ENCODE data around the gene UBXN6. TPM values are rescaled to one million over a fixed set of nuclear protein-coding genes. Genes with fewer than 3 reads are reported as not detected.
A peak's percentile ranks its signal among the peaks of the same experiment; 100 is the strongest.

UBXN6 gene
- total RNA-seq, 1 donor from 2014 or later = 73.5 TPM

GRCh38 chr19:4443188-4443587, 14.4 kb downstream of the UBXN6 start:
- ATAC-seq (no peak), DNase-seq (ENCODE audit: low spot score) (no peak)

- DNase-seq (ENCODE audit: low spot score) (no peak), ATAC-seq (no peak)
Measured at GRCh38 chr19:4442819-4443146, 14.8 kb downstream of the UBXN6 start.

GRCh38 chr19:4441994-4442818, 15.4 kb downstream of the UBXN6 start:
- ATAC-seq (no peak), DNase-seq (ENCODE audit: low spot score) (no peak)

GRCh38 chr19:4439243-4439642, 18.4 kb downstream of the UBXN6 start:
- DNase-seq (ENCODE audit: low spot score) (no peak), ATAC-seq (no peak)

- ATAC-seq (no peak), DNase-seq (ENCODE audit: low spot score) (no peak)
Measured at GRCh38 chr19:4437103-4437502, 20.5 kb downstream of the UBXN6 start.

GRCh38 chr19:4436231-4436630, 21.4 kb downstream of the UBXN6 start:
- DNase-seq (ENCODE audit: low spot score) (no peak), ATAC-seq (no peak)

- DNase-seq (ENCODE audit: low spot score) (no peak), ATAC-seq (no peak)
Measured at GRCh38 chr19:4434391-4434790, 23.2 kb downstream of the UBXN6 start.

GRCh38 chr19:4432918-4433506, 24.6 kb downstream of the UBXN6 start:
- no peak for DNase-seq (ENCODE audit: low spot score)
- ATAC-seq = no peak

- ATAC-seq (peak; percentile 43), DNase-seq (ENCODE audit: low spot score) (no peak)
Measured at GRCh38 chr19:4431808-4432674, 25.6 kb downstream of the UBXN6 start.

GRCh38 chr19:4431296-4431695, 26.3 kb downstream of the UBXN6 start:
- ATAC-seq (no peak), DNase-seq (ENCODE audit: low spot score) (no peak)

- DNase-seq (ENCODE audit: low spot score) (no peak), ATAC-seq (no peak)
Measured at GRCh38 chr19:4430760-4431159, 26.8 kb downstream of the UBXN6 start.

- no peak for DNase-seq (ENCODE audit: low spot score)
- ATAC-seq = no peak
Measured at GRCh38 chr19:4429771-4430171, 27.8 kb downstream of the UBXN6 start.

- DNase-seq (ENCODE audit: low spot score) (no peak), ATAC-seq (no peak)
Measured at GRCh38 chr19:4429256-4429655, 28.3 kb downstream of the UBXN6 start.

- DNase-seq (ENCODE audit: low spot score) (no peak), ATAC-seq (no peak)
Measured at GRCh38 chr19:4428326-4428975, 29.1 kb downstream of the UBXN6 start.

- DNase-seq (ENCODE audit: low spot score) (no peak), ATAC-seq (no peak)
Measured at GRCh38 chr19:4425537-4425936, 32.1 kb downstream of the UBXN6 start.

GRCh38 chr19:4423416-4424126, 34.0 kb downstream of the UBXN6 start:
- ATAC-seq (no peak), DNase-seq (ENCODE audit: low spot score) (no peak)

- DNase-seq (ENCODE audit: low spot score) (no peak), ATAC-seq (no peak)
Measured at GRCh38 chr19:4416268-4416667, 41.3 kb downstream of the UBXN6 start.

- DNase-seq (ENCODE audit: low spot score) (no peak), ATAC-seq (peak; percentile 14)
Measured at GRCh38 chr19:4415352-4415751, 42.2 kb downstream of the UBXN6 start.

GRCh38 chr19:4414800-4415321, 42.7 kb downstream of the UBXN6 start:
- ATAC-seq (peak; percentile 60), DNase-seq (ENCODE audit: low spot score) (no peak)

- DNase-seq (ENCODE audit: low spot score) = no peak
- no peak for ATAC-seq
Measured at GRCh38 chr19:4414144-4414799, 43.3 kb downstream of the UBXN6 start.

Data from left lobe of liver (tissue), 2 donors.